HG03432 (cell line): Measurements from ENCODE around the gene SLC26A4.

Experiments used
- ATAC-seq: cut with Tn5 transposase; IDR thresholded peaks from one replicate; pipeline ENCODE4 v1.9.1; 2021; ENCODE audit warnings: mild to moderate bottlenecking, moderate library complexity; ENCODE audit not compliant: unreplicated experiment

The SLC26A4 gene

DNA sequence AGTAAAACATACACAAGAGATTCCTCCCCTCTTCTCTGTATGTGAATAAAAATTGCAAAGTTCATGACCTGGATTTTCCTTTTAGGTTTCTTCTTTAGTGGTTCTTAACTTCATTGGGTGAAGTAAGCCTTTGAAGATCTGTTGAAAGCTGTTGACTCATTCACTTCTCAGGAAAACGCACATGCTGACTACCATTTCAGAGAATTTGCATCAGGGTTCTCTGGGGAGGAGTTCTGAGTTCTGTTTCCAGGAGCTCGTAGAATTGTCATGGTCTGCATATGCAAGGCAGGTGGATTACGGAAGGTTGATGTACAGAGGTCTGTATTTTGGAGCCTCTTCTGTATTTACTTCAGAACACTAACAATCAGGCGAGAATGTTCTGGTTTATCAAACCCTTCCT, 962 bp upstream of the SLC26A4 start:
- peak; percentile 31 for ATAC-seq

- ATAC-seq: peak; percentile 65
These were observed 645 bp downstream of the SLC26A4 start for GRCh38 chr7:107661081-107661864.

GRCh38 chr7:107661865-107662379, 1.3 kb downstream of the SLC26A4 start:
- ATAC-seq: no peak

DNA sequence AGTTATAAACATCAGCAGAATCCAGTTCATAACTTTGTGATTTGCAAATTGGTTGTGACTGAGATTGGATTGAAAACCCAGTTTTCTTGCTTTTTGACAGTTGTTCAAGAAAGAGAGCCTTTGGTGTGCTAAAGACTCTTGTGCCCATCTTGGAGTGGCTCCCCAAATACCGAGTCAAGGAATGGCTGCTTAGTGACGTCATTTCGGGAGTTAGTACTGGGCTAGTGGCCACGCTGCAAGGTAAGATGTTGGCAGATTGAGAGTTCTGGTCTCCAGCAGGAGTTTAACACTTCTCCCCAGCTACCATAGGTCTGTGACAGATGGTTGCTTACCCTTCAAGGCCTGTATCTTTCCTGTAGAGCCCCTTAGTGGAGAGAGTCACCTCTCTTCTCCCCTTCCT, 2.6 kb downstream of the SLC26A4 start:
- ATAC-seq: no peak

- ATAC-seq: no peak
These were observed 6.2 kb downstream of the SLC26A4 start for GRCh38 chr7:107666790-107667189.

DNA sequence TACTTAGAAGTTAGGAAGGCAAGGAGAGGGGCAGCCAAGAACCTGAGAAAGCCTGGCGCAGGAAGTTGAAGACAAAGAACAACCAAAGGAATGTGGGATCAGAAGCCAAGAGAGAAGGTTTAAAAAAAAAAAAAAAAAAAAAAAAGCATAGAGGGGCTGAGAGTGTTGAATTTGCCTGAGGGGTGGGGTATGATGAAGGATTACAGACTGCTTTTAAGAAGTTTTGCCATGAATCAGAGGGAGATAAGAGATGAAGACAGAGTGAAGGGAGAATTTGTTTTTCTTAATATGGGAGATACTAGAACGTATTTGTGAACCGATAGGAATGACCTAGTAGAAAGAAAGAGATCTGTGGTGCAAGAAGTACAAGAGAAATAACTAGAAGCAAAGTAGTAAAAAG, 6.7 kb downstream of the SLC26A4 start:
- ATAC-seq: no peak

- no peak for ATAC-seq
These were observed 7.7 kb downstream of the SLC26A4 start for GRCh38 chr7:107668296-107668695.

DNA sequence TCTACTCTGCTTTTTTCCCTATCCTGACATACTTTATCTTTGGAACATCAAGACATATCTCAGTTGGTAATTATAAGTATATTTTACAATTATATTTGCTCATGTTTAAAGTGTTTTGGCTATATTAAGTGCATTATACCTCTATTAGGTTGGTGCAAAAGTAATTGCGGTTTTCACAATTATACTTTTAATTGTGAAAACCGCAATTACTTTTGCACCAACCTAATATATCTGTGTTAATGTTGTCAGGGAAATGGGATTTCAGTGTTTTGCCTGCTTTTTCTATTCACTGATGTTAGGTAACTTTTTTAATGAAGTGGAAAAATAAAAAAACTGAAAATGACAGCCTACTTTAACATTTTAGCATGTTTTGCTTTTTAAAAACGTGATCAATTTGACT, 11.6 kb downstream of the SLC26A4 start:
- ATAC-seq: no peak

DNA sequence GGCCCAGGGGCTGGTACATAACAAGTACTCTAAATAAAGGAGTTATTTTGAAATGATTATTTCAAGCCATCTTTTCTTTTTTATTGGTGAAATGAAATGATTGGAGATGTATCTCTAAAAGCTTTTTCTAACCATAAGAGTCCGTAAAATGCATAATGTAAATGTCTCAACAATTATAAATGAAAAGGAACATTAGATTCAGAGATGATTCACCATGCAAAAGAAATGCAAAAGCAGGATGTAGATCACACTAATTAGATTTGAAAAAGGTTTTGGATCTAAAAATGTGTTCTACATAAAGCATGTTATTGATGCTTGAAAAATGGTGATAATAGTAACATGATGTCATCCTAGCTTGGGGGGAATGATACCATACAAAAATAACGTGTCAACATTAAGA, 15.6 kb downstream of the SLC26A4 start:
- no peak for ATAC-seq

GRCh38 chr7:107678110-107678753, 17.6 kb downstream of the SLC26A4 start:
- ATAC-seq: peak; percentile 62

GRCh38 chr7:107680478-107680877, 19.9 kb downstream of the SLC26A4 start:
- ATAC-seq: no peak

DNA sequence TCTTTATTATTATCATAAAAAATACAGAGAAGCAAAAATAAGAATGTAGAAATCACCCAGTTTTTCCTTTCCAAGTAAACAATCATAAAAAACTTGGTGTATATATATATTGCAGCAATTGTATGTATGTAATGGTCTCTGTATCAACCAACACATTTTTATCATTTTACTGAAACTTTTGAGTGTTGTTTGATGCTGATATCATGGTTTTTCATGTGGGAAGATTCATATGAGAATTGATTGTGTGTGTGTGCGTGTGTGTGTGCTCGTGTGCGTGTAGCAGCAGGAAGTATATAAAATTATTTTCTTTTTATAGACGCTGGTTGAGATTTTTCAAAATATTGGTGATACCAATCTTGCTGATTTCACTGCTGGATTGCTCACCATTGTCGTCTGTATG, 22.3 kb downstream of the SLC26A4 start:
- ATAC-seq: no peak

GRCh38 chr7:107684287-107684686, 23.7 kb downstream of the SLC26A4 start:
- ATAC-seq: no peak

GRCh38 chr7:107684947-107685463, 24.4 kb downstream of the SLC26A4 start:
- no peak for ATAC-seq

DNA sequence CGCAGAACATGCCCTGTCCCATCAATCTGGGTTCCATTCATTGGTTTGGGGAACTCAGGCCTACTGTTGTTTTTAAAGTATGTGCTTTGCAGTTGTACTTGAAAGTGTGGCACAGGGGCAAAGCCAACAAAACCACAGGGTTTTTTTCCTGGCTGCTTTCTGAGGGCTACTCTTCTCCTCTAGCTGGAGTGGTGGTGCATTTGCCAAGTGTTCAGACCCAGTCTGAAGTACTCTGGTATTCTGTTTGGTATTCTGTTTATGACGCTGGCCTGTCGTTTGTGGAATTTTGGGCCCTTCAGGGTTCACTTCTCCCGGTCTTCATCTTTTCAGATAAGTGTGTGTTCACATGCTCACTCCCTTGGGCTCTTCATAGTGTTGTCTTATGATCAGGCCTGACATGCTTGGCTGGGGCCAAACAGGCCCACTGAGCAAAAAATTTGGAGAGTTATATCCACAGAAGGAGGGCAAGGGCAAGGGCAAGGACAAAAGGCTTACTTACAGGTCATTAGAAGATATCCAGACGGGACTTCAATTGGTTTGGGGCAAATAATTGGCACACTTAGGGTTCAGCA, 26.3 kb downstream of the SLC26A4 start:
- no peak for ATAC-seq

- ATAC-seq: no peak
These were observed 27.0 kb downstream of the SLC26A4 start for GRCh38 chr7:107687656-107688055.

GRCh38 chr7:107689553-107689952, 28.9 kb downstream of the SLC26A4 start:
- ATAC-seq: no peak

GRCh38 chr7:107690084-107690483, 29.5 kb downstream of the SLC26A4 start:
- ATAC-seq: no peak

DNA sequence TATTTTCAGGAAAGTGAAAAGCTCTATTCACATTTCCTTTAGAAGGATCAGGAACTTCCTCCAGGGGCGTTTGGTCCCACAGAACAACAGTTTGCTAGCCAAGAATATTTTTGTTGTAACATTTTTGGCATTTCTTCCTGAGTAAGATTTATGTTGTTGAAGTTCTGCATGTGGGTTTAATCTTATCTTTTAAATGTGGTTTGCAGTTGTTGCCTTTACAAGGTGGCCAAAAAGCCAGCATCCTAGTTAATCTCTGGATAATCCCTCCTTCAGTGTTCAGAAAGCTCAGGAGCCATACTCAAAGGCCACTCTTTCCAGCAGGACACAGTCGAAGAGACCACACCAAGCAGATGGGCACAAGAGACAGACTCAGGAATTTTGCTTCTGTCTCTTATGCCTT, 30.0 kb downstream of the SLC26A4 start:
- no peak for ATAC-seq

DNA sequence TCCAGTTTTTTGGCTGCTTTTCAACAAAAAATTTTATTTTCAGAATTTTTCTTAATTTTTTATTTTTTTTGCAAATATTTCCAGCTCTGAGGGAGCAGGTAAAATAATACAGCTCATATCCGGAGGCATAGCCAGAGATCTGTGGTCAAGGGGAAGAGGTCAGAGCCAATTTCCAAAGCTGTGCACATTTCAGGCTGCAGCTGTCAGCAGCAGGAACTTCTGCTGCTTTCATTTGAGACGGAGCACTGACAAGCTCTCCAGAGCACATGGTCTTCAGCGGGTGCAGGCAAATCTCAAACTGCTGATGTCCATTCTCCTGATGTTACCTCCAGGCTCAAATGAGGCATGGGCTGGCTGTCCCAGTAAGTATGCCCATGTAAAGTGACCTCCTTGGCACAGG, 31.1 kb downstream of the SLC26A4 start:
- ATAC-seq: no peak

DNA sequence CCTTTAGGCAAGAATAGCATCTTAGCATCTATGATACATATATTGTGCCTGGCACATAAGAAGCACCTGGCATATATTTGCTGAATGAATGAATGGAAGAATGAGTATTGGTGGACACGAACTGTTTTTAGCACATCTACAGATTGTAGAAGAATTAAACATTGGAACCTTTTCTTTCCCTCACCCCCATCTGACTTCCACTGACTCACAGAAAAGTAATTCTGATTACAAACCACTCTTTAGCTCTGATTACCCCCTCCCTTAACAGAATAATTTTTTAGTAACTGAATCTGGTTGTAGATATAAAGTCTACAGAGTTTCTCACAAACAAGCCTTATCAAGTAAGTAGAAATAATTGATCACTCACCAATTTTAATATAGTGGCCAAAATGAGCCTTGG, 31.9 kb downstream of the SLC26A4 start:
- no peak for ATAC-seq

DNA sequence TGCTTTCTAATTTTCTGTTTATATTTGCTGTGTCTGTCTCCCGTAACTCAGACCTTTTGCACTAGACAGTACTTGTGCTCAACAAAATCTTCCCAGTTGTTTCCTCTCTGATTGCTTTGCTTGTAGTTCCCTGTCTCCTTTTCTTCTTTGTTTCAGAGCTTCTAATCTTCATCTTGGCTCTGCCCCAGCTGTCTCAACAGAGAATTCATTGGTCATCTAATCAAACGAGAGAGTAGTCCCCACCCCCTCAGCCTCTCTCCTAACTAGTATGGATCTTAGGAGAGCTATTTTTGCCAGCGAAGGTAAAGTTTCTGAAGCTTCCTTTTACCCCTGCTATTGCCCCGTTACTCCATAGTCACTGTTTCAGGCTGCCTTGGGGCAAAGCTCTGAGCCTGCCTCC, 32.8 kb downstream of the SLC26A4 start:
- ATAC-seq: no peak
